Measurements from ENCODE around the gene ANKRD53. TPM values are rescaled to one million over a fixed set of nuclear protein-coding genes. Genes with fewer than 3 reads are reported as not detected.

Gene ANKRD53
- total and polyA plus RNA-seq, 10 donors: 0.22 to 1.7 (median 0.80) TPM; not detected in 2

GRCh38 chr2:70992945-70993853 lies 14.8 kb downstream of the ANKRD53 start:
- H3K27ac ChIP-seq: peak overlapping the region in 3 of 8 donors; percentile 86 to 93 (median 89)
- H3K4me3 ChIP-seq: peak overlapping the region in 7 of 8 donors; percentile 69 to 99 (median 88)
- 79 to 90% (median 88%) methylated on average over 11 to 12 of the region's 12 CpGs for WGBS, 5 donors
- H3K4me1 ChIP-seq: peaks cover 14 to 52% (median 35%) of the 10 kb centered on the region in 6 donors
- intact Hi-C loops (cut with DNase I; ENCODE audit: low total_unique reads): no loop called here
- H3K36me3 ChIP-seq: peaks cover 0 to 46% (median 33%) of the 10 kb centered on the region in 6 donors
- H3K27me3 ChIP-seq (replicated peaks in 1 of 7): no peaks in the 10 kb centered on the region
- no peaks in the 10 kb centered on the region for H3K9me3 ChIP-seq
- TF ChIP-seq CTCF (IDR thresholded peaks at IDR 0.05 in 8 of 11, conservative IDR thresholded peaks at IDR 0.05 in 3 of 11) (no peak), POLR2A (IDR thresholded peaks at IDR 0.05) (no peak), POLR2AphosphoS5 (IDR thresholded peaks at IDR 0.05) (no peak)
- DNase-seq: peak; percentile 67

GRCh38 chr2:70994009-70994698 lies 15.7 kb downstream of the ANKRD53 start:
- peak; percentile 32 for DNase-seq
- TF ChIP-seq CTCF (IDR thresholded peaks at IDR 0.05 in 8 of 11, conservative IDR thresholded peaks at IDR 0.05 in 3 of 11) (no peak), POLR2AphosphoS5 (IDR thresholded peaks at IDR 0.05) (no peak), POLR2A (IDR thresholded peaks at IDR 0.05) (no peak)
- intact Hi-C loops (cut with DNase I; ENCODE audit: low total_unique reads): no loop called here
- Histone ChIP-seq H3K4me1 (peaks cover 14 to 53% (median 35%) of the 10 kb centered on the region in 6 donors), H3K27me3 (replicated peaks in 1 of 7) (no peaks in the 10 kb centered on the region), H3K4me3 (peak overlapping the region; percentile 69 to 99 (median 88)), H3K36me3 (peaks cover 0 to 36% (median 24%) of the 10 kb centered on the region in 6 donors), H3K9me3 (no peaks in the 10 kb centered on the region), H3K27ac (peak overlapping the region; percentile 81 to 93 (median 86))
- WGBS, 5 donors: 1% methylated on average over 20 to 49 of the region's 49 CpGs

GRCh38 chr2:70994699-70995425 lies 16.4 kb downstream of the ANKRD53 start, which contains the start of gene TEX261:
TEX261 (minus strand) TSS chr2:70994873; CDS start chr2:70994757, 116 bp downstream.
- peaks cover 14 to 60% (median 37%) of the 10 kb centered on the region in 6 donors for H3K4me1 ChIP-seq
- WGBS, 5 donors: 0 to 1% (median 0%) methylated on average over 7 to 65 of the region's 65 CpGs
- peak in 10 of 11 experiments; percentile 47 to 90 (median 82) for TF ChIP-seq CTCF (IDR thresholded peaks at IDR 0.05 in 8 of 11, conservative IDR thresholded peaks at IDR 0.05 in 3 of 11)
- TF ChIP-seq POLR2A (IDR thresholded peaks at IDR 0.05): no peak
- peak; percentile 63 to 79 (median 79) for TF ChIP-seq POLR2AphosphoS5 (IDR thresholded peaks at IDR 0.05)
- intact Hi-C loops (cut with DNase I; ENCODE audit: low total_unique reads): no loop called here
- H3K36me3 ChIP-seq: peaks cover 0 to 29% (median 18%) of the 10 kb centered on the region in 6 donors
- H3K4me3 ChIP-seq: peak within 1 kb of the TSS; percentile 69 to 99 (median 88)
- DNase-seq: peak; percentile 99
- no peaks in the 10 kb centered on the region for H3K27me3 ChIP-seq (replicated peaks in 1 of 7)
- H3K9me3 ChIP-seq: no peaks in the 10 kb centered on the region
- peak within 1 kb of the TSS; percentile 81 to 93 (median 86) for H3K27ac ChIP-seq
